ENCODE measurements around the gene MAT2B.

DNA sequence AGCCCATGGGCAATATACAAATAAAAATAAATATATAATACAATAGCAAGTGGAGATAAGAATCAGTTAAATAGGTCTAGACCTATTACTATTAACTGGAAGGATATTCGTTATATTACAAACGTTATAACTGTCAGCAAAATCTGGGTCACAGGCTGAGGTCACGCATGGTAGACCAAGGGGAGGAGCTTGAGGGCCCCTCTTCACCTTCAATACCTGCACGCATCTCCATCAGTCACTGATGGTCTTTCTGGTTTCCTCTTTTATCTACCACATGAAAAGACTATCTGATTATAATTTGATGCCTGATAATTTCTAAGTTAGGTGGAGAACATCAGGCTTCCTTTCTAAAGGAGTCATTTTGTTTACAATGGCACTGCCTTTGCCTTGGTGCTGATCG lies 43.2 kb downstream of the MAT2B start:
- no peak for TF ChIP-seq CTCF (IDR thresholded peaks at IDR 0.05)
- no peak for TF ChIP-seq POLR2A (IDR thresholded peaks at IDR 0.05)
